Posterior vena cava (tissue), 2 donors: ENCODE results near the gene BCAS1. TPM values are rescaled to one million over a fixed set of nuclear protein-coding genes. Genes with fewer than 3 reads are reported as not detected.
"Not testable (repeated sequence)": the region's sequence is repeated elsewhere in the genome, so short reads cannot be mapped to it uniquely, and the experiment has no call there.

Source experiments
- DNase-seq: peaks from one replicate; pipeline ENCODE4 v3.0.0-alpha.2; 2020; ENCODE audit warnings: low spot score
- intact Hi-C, 2 donors: fragments of 100-400 bp; cut with DNase I; formaldehyde crosslinking; loops; one replicate each; pipeline versions ENCODE4 v1.14.1 to v1.14.2; 2022 to 2023
- total RNA-seq, 2 donors: library from RNA; stranded (reverse); fragmentation: NEBNext Ultra II Directional; extraction: Animal tissue kit (Norgen Biotek cat#: 25700); gene quantifications; one replicate each; pipeline ENCODE4 v1.2.1, GENCODE V29; 2021
- donor health status: DM: yes; HTN: yes; CAD: no.
- donor health status: DM: yes; HTN: yes; CAD: no.

Gene BCAS1
- total RNA-seq, 2 donors from 2014 or later: 0.86 to 1.8 TPM

DNA sequence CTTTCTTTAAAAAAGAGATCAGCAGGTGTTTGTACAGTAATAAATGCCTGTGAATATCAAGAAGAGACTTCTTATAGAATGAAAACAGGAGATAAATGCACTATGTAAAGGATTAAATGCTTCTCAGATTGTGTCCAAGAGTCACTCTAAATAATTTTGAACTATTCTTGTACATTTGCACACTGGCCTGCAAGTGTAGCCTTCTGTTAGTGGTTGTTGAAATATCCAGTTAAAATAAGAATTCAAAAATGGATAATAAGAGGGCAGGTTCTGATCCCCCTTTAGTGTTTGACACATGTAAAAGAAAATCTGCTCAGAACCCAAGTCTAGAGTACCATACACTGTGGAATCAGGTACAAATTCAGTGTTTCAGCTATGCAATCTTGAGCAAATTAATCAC lies 91.9 kb downstream of the BCAS1 start:
- no peak for DNase-seq
- intact Hi-C loops: no loop called here

DNA sequence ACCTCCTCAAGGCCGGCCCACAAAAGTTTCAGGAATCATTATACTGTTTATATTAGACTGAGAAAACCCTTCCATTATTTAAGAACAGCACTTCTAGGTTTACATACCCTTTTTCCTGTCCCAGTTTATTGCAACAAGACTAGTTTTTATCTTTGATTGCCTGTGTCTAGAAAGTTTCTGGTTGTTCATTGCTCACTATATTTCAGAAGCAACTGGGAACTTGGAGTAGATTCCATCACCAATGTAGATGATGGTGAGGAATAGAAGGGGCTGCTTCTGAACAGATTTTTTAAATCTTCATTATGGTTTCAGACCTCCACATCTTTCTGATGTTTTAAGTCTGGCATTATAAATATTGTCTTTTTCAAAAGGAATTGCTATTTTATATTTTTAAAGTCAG lies 93.0 kb downstream of the BCAS1 start:
- intact Hi-C loops: no loop called here
- DNase-seq: no peak

DNA sequence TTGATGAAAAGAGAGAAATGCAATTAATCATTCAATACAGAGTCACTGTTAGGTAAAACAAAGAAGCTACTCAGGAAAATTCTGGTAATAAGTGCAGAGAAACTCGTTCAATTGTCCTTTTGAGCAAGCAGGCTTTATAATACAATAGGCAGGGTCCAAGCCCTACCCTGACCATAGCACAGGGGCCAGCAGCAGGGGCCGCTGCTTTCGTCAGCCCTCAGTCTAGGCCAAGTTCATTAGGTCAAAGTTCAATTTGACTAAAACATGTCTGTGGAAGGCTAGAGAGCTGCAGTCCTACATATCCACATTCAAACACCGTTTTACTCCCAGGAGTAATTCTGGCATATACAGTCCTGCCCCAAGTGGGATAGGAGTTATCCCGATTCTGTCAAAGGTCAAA lies 94.6 kb downstream of the BCAS1 start:
- no peak for DNase-seq
- intact Hi-C loops: no loop called here

DNA sequence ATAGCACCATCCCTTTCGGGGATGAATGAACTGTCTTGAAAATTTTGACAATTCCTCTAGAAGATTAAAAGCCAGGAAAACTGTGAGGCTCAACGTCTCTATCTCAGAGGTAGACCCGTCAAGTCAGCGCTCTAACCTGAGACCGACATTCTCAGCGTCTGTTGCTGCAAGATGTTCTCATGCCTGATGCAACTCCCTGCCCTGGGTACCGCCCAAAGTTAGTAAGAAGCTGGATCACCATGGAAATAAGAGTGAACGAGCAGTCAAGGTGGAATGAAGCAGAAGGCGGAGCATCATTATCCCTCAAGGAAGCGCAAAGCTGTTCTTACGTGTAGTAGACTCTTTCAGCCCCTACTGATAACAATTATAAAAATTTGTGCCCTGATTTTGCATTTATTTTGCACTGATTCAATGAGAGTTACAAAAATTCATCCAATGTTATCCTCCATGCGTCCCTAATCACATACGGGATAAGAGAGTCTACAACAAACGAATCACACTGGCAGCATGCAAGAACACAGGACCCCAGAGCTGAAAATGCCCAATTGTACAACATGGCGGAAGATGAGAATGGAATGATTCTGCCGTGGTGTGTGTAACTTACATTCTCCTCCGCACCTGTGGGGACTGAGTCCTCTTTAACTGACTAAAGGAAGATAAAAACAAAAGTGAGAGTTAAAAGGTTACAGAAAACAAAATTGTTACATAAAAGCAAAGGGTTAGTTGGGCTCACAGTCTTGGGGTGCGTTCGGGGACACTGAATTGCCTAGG lies 95.4 kb downstream of the BCAS1 start:
- no peak for DNase-seq

DNA sequence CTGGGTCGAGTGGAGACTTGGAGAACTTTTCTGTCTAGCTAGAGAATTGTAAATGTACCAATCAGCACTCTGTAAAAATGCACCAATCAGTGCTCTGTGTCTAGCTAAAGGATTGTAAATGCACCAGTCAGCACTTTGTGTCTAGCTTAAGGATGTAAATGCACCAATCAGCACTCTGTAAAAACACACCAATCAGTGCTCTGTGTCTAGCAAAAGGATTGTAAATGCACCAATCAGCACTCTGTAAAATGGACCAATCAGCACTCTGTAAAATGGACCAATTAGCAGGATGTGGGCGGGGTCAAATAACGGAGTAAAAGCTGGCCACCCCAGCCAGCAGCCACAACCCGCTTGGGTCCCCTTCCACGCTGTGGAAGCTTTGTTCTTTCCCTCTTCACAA lies 96.5 kb downstream of the BCAS1 start:
- intact Hi-C loops, DNase-seq: not testable (repeated sequence)

More for the DNA sequence above, 95.4 kb downstream of the BCAS1 start:
- intact Hi-C loops: no loop called here

DNA sequence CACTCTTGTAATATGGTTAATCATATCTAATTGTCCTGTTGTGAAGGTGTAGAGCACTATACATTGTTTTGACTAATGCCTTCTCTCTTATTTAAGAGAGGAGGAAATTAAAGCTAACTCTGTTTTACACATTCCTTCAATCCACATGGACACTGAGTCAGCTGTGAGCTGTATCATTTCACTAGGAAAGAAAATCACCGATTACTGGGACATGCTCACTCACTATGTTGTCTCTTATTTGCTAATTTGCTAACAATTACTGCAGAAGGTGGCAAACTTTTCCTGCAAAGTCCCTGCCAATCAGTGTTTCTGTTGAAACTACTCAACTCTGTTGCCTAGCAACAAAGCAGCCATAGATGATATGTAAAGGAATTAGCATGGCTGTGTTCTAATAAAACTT lies 98.2 kb downstream of the BCAS1 start:
- intact Hi-C loops: no loop called here
- DNase-seq: no peak

DNA sequence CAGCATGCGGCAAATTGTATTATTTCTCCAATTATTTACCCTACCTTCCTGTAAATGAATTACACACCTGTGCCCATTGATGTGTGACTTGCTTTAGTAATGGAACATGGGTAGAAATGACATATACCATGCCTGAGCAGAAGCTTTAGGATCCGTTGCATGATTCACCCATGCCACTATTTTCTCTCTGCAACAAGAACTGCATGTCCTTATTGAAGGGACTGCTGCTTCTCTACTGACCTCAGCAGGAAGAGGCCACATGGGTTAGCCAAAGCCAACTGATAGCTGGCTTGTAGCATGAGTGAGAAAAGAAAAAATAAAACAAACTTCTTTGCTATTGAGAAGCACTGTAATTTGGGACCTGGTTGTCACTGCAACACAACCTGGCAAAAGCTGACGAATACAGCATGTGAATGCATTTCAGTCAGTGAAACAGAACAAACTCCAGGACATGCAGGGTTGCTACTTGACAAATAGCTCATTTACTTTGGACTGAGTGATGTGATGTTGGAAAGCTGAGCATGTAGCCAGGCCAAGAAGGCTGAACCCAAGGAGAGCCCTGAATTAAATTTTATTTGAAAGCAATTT lies 99.2 kb downstream of the BCAS1 start:
- intact Hi-C loops: no loop called here
- no peak for DNase-seq

DNA sequence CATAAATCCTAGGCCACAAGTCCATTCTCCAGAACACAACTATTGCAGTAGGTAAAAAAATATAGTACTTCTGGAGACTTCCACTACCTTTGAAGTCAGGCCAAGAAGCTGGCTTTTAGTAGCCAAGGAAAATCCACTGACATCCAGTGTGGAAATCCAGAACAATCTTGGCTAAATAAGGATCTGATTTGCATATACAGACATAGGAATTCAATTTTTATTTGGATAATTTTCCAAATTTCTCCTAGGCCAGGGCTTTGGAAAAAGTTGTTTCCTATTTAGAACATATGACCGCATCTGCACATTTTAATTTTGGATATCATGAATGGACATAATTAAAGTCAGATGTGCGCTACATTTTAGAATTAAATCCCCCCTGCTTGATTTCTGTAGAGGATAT lies 100.2 kb downstream of the BCAS1 start:
- no peak for DNase-seq
- intact Hi-C loops: no loop called here

DNA sequence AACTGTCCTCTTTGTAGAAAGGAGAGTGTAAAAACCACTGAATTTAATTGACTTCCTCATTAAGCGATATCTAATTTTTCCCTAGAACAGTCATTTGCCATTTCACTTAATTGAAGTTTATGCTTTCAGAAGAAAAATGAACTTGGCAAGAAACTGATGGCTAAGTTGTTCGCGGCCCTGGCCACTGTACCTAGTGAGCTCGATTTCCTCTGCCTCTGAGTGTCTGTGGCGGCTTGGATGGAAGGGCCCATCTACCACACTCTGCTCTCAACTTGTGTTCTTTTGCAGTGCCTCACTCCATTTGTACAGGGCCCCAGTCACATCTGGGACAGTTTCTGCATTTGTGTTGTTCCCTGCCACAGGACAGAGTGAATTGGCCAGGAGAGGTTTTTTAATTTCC lies 102.9 kb downstream of the BCAS1 start:
- intact Hi-C loops: no loop called here
- DNase-seq: no peak

DNA sequence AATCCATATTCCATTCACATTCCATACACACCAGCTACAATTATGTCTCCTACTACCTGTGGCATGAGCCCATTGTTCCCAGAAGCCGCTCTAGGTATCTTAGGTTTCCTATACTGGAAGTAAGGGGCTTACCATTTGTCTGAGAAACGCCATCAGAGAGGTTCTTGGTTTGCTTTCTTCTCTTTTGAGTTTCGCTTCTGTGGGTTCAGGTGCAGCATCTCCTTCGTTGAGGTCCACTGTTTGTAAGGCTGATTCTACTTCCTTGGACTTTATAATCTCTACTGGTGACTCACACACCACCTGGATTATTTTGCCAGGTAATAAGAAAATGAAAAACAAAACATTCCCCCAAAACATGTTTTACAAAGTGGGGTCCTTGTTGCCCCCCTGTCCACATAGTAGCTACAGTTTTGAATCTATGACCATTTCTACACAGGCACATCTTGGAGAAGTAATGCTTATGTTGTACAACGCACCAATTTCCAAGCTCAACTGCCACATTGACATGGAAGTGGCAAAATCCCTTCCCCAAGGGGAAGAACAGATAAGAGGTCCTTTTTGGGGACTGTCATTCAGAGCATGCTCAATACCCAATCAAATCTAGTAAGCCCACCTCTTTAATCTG lies 103.5 kb downstream of the BCAS1 start:
- DNase-seq: no peak
- intact Hi-C loops: no loop called here

DNA sequence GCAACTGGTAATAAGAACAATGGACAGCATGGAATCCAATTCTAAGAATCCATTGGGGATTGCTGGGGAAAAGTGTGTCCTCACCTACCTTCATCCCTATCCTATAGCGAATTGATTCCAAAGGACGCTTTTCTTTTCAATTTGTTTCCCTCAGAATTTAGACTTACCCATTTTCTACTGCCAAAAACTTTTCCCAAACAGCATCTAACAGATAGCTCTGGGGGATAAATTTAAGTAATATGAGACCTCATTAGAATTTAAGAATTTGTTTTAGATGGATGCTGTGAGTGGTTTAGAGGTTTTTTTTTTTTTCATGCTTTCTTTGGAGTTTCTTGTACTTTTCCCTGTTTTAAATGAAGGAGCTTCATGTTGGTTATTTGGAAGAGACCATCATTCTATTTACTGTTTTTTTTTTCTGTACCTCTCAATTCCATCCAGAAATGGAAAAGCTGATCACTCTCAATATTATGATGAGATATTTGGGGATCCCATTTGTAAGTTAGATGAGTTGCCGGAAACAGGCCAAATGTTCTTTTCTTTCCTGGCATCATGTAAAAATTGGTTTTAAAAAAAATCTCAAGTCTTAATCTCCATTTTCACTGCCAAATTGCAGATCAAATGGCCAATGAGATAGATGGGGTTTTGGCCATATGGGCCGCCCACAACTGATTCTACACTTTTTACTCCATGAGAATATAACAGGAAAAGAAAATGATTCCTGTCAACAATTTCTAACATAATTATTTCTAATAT lies 105.7 kb downstream of the BCAS1 start:
- intact Hi-C loops: no loop called here
- DNase-seq: no peak

DNA sequence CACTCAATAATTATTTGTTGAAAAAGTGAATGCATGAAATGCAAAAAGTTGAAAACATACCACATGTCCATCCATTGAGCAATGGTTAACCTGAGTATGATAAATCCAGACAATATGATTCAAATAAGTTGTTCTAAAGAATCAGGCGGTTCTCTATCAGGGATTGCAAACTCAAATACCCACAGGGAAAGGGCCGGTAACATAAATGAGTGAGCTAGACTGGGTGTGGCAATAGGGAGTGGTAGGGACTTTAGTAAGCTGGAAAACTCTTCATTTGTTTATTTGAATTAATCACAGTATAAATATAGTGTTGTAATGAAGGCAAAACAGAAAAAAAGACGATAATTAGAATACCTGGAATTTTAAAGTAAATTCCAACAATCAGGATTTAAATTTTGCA lies 106.3 kb downstream of the BCAS1 start:
- no peak for DNase-seq
- intact Hi-C loops: no loop called here

DNA sequence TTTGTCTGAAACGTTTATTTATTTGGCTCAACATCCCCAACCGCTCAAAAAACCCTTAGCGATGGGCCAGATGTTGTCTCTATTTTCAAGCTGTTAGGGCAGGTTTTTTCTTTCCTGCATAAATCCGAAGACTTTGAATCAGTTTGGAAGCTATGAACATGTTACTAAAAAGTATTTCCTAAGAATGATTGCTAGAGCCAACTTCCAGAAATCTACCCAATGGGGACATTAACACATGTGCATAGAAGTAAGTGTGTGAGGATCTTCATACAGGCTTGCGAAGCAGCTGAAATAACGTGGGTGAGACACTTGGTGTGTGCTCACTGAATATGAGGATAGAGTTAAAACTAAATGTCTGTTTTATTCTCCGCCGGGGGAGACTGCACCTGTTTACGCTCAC lies 106.8 kb downstream of the BCAS1 start:
- intact Hi-C loops: no loop called here
- DNase-seq: no peak

DNA sequence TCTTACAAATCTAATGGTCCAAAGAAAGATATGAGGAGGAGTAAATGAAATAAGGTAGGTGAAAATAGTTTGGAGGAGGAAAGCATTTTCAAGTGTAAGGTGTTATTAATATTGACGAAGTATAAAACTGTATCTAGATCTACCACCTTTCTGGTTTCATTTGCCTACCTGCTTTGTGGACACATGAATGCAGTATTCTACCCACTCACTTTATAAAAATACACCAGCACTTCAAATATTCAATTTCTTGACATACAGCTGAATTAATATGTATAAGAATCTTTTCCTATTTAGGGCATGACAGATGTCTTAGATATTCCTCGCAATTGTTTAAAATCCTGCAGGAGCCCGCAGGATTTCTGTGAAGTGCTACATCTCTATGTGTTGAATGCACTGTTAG lies 108.0 kb downstream of the BCAS1 start:
- intact Hi-C loops: no loop called here
- DNase-seq: no peak

DNA sequence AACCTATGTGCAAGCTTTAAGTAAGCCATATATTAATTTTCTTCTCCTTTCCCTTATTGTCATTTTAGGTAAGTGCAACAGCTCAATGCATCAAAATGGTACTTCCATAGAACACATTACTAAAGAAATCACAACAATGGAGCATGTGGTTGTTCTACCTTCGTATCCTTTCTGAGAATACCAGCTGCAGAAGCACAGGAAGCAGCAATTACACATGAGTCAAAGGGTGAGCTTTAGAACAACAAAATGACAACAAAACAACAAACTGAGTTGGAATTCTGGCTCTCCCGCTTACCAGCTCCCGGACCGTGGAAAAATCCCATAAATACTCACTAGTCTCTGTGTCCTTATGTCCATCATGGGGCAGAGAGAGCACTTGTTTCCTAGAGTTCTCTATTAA lies 108.9 kb downstream of the BCAS1 start:
- intact Hi-C loops: no loop called here
- no peak for DNase-seq

DNA sequence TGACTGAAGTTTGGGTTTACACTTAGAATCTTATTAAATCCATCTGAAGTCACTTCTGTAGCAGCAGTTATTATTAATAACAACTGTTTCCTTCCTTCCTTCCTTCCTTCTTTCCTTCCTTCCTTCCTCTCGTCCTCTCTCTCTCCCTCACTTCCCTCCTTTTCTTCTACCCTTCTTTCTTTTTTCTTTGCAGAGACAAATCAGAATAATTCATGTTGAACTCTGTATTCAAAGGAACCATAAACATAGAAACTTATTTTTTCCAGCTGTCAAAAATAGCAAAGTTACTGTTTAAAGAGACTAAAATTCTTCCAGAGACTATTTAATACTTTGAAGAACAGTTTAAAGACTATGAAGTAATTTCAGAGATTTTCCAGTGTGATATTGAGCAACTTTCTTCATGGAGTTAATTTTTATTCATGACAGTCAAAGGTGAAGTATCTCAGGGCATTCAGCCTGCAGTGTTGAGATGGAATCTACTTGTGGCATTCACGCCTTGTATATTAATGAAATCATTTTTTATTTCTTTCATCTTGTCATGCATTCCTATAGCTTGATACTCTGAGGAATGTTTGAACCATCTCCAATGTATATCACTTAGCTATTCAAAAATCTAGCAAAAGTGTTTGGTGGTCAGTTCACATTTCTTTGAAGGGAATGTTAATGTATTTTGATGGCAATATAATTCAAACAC lies 109.7 kb downstream of the BCAS1 start:
- intact Hi-C loops: no loop called here
- DNase-seq: no peak

DNA sequence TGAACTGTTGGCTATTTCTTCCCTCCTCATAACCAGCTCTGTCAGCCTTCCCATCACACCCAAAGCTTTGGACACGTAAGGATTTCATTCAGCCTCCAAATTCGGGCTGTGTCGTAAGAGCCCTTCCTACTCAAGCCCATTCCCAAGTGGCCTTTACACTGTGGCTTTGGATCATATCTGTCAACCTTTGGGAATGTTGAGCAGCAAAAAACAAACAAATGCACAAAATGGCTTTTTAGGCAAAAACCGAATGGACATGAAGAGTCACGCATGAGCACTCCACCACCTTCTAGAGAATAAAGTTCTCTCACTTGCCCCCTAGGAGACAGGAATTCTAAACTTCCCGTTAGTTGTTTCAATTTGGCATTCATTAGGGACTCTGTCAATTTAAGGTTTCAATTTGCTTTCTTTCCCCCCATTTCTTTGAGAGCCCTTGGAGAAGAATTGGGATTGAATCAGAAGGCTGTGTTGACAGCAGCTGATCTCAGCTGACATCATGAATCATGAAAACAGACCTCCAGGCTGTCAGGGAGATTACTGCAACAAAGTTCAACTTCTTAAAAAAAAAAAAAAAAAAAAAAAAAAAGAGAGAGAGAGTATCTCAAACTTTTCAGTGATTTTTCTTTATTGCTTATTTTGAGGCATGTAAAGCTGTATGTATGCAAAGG lies 110.3 kb downstream of the BCAS1 start:
- intact Hi-C loops: no loop called here
- DNase-seq: no peak

DNA sequence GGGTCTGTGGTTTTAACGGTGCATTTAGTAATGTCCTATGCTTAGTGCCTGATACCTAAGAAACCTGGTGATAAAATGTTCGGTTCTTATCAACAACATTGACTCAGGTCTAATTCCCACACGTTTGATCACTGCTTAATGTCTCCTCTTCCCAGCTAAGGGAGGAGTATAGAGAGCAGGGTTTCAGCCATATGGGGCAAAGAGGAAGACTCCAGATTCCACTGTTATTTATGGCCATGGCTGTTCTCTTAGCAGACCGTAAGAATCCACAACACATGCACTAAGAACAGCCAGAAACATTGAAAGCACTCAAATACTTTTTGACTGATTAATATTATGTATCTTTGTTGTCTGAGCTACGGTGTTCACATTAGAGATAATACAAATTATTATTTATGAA lies 112.1 kb downstream of the BCAS1 start:
- DNase-seq: no peak
- intact Hi-C loops: no loop called here
